ENCODE results near the gene ICOS.
"Not testable (repeated sequence)": the region's sequence is repeated elsewhere in the genome, so short reads cannot be mapped to it uniquely, and the experiment has no call there.

DNA sequence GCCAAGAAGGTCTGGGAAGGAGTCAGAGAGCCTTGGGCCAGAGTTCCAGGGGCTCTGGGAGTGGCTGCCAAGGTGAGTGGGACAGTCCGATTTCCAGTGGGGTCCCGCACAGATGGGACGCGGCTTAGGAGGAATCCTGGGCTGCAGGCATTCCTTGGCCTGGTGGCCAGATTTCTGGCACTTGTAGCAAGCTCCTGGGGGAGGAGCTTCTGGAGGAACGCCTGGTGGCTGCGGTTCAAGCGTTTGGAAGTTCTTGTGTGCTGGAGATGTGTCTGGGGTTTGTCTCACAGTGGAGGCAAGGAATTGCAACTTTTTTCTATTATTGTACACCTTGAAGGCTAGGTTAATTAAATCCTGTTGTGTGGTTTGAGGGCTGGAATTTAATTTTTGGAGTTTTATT is 28.6 kb downstream of the ICOS start:
- TF ChIP-seq ZC3H10 (CRISPR knock-in tag; IDR thresholded peaks at IDR 0.05); ARNTL (CRISPR knock-in tag; IDR thresholded peaks at IDR 0.05; ENCODE audit: borderline replicate concordance, low read depth); TCF4 (CRISPR knock-in tag; IDR thresholded peaks at IDR 0.05; ENCODE audit: borderline replicate concordance); OSR1 (CRISPR knock-in tag; IDR thresholded peaks at IDR 0.05); RARB (CRISPR knock-in tag; IDR thresholded peaks at IDR 0.05); TOX (CRISPR knock-in tag; IDR thresholded peaks at IDR 0.05; ENCODE audit: borderline replicate concordance); ZNF8 (CRISPR knock-in tag; IDR thresholded peaks at IDR 0.05); ZFP30 (CRISPR knock-in tag; IDR thresholded peaks at IDR 0.05); ZNF565 (CRISPR knock-in tag; conservative IDR thresholded peaks at IDR 0.05; ENCODE audit: low read depth): not testable (repeated sequence)
- TF ChIP-seq, protein P1, sequence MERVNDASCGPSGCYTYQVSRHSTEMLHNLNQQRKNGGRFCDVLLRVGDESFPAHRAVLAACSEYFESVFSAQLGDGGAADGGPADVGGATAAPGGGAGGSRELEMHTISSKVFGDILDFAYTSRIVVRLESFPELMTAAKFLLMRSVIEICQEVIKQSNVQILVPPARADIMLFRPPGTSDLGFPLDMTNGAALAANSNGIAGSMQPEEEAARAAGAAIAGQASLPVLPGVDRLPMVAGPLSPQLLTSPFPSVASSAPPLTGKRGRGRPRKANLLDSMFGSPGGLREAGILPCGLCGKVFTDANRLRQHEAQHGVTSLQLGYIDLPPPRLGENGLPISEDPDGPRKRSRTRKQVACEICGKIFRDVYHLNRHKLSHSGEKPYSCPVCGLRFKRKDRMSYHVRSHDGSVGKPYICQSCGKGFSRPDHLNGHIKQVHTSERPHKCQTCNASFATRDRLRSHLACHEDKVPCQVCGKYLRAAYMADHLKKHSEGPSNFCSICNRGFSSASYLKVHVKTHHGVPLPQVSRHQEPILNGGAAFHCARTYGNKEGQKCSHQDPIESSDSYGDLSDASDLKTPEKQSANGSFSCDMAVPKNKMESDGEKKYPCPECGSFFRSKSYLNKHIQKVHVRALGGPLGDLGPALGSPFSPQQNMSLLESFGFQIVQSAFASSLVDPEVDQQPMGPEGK (CRISPR knock-in tag; IDR thresholded peaks at IDR 0.05; ENCODE audit: borderline replicate concordance): not testable (repeated sequence)

Measured in SK-N-SH treated with all-trans-retinoic acid at 6 μM for 48 hours (cell line).